Measurements from ENCODE around the gene MYH14. TPM values are rescaled to one million over a fixed set of nuclear protein-coding genes. Genes with fewer than 3 reads are reported as not detected.
"Not testable (repeated sequence)": the region's sequence is repeated elsewhere in the genome, so short reads cannot be mapped to it uniquely, and the experiment has no call there.

Gene MYH14
- total RNA-seq, 6 experiments from 2014 or later, result 0.09 TPM; not detected in 5

- peaks cover 14% of the 10 kb centered on the region for H3K9me3 Mint-ChIP-seq
- peaks cover 12% of the 10 kb centered on the region; the same call in 1 of the 2 replicates for H3K4me1 Mint-ChIP-seq (ENCODE audit: low read depth)
- peaks cover 40% of the 10 kb centered on the region for H3K27me3 Mint-ChIP-seq (ENCODE audit: insufficient read depth)
- DNase-seq, result no peak
- H3K27ac Mint-ChIP-seq, result no peak overlapping the region
- no peak for TF ChIP-seq CTCF (IDR thresholded peaks at IDR 0.05)
- H3K4me3 Mint-ChIP-seq, result peak overlapping the region; percentile 64
- H3K36me3 Mint-ChIP-seq (ENCODE audit: low read depth), result peaks cover 8% of the 10 kb centered on the region
These were observed 130.6 kb downstream of the MYH14 start for GRCh38 chr19:50333737-50334617.

- Mint-ChIP-seq H3K4me1 (ENCODE audit: low read depth) (peaks cover 5% of the 10 kb centered on the region; the same call in 1 of the 2 replicates), H3K36me3 (ENCODE audit: low read depth) (peaks cover 1% of the 10 kb centered on the region), H3K27me3 (ENCODE audit: insufficient read depth) (peaks cover 31% of the 10 kb centered on the region), H3K9me3 (peaks cover 6% of the 10 kb centered on the region; the same call in 1 of the 2 replicates), H3K4me3 (no peak overlapping the region), H3K27ac (no peak overlapping the region)
- no peak for TF ChIP-seq CTCF (IDR thresholded peaks at IDR 0.05)
- no peak for DNase-seq
These were observed 131.5 kb downstream of the MYH14 start for GRCh38 chr19:50334741-50335421.

- not testable (repeated sequence) for H3K4me1 Mint-ChIP-seq (ENCODE audit: low read depth); H3K27ac Mint-ChIP-seq; H3K36me3 Mint-ChIP-seq (ENCODE audit: low read depth); H3K9me3 Mint-ChIP-seq; DNase-seq; H3K4me3 Mint-ChIP-seq
- H3K27me3 Mint-ChIP-seq (ENCODE audit: insufficient read depth), result peaks cover 18% of the 10 kb centered on the region
These were observed 133.6 kb downstream of the MYH14 start for GRCh38 chr19:50337031-50337430.

GRCh38 chr19:50340331-50340730 is 136.9 kb downstream of the MYH14 start:
- no peak for TF ChIP-seq CTCF (IDR thresholded peaks at IDR 0.05)
- no peaks in the 10 kb centered on the region for H3K36me3 Mint-ChIP-seq (ENCODE audit: low read depth)
- H3K27me3 Mint-ChIP-seq (ENCODE audit: insufficient read depth), result peaks cover 8% of the 10 kb centered on the region

GRCh38 chr19:50341091-50341564 is 137.7 kb downstream of the MYH14 start:
- no peak overlapping the region for H3K27ac Mint-ChIP-seq
- no peaks in the 10 kb centered on the region for H3K4me1 Mint-ChIP-seq (ENCODE audit: low read depth)
- peaks cover 5% of the 10 kb centered on the region for H3K27me3 Mint-ChIP-seq (ENCODE audit: insufficient read depth)
- no peak for DNase-seq
- peaks cover 14% of the 10 kb centered on the region for H3K9me3 Mint-ChIP-seq
- TF ChIP-seq CTCF (IDR thresholded peaks at IDR 0.05), result no peak
- no peaks in the 10 kb centered on the region for H3K36me3 Mint-ChIP-seq (ENCODE audit: low read depth)
- H3K4me3 Mint-ChIP-seq, result no peak overlapping the region

More at GRCh38 chr19:50340331-50340730, 136.9 kb downstream of the MYH14 start:
- no peak for DNase-seq
- Mint-ChIP-seq H3K4me1 (ENCODE audit: low read depth) (no peaks in the 10 kb centered on the region), H3K9me3 (peaks cover 14% of the 10 kb centered on the region), H3K27ac (no peak overlapping the region), H3K4me3 (no peak overlapping the region)

Data from HFFc6 (cell line).